Stimulated activated naive CD4-positive, alpha-beta T cell (primary cell): ENCODE results near the gene CTXN2.

Source experiments
- DNase-seq, 6 experiments: peaks; one replicate each; lab custom pipeline; 2025; lab: John Stamatoyannopoulos, UW

Gene CTXN2

DNA sequence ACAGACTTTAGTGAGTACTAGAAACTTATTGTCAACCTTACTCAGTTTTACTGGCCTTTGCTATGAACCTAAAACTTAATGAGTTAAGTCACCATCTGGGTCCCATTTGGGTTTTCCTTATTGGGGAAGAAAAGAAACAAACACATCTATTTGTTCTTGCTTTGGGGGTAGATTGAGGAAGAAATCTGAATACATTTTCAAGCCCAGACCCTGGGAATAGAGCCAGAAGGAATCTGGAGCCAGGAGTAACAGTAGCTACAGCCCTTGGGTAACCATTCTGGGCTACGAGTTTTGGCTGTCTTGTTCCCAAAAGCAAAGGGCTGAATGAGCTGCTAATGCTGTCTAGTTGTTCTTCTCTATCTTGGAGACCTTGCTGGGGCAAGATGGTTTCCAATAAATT lies 31.2 kb downstream of the CTXN2 start:
- DNase-seq: no peak

DNA sequence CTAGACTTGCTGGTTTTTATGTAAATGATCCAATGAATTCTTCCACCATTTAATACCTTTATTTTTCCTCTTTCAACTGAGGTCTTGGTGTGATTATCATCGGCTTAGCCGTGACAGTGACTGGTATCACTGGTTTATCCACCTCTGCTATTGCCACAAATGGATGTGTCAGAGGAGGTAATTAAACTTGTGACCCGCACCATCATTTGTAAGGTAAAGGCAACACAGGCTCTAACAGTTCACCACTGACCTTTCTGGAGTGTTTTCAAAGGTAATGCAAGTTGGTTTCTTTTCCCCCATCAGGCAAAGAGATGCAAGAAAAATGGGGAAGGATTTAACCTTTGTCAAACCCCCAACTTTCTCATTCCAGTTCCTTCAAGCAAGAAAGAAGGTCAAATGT lies 34.3 kb downstream of the CTXN2 start:
- DNase-seq: no peak

DNA sequence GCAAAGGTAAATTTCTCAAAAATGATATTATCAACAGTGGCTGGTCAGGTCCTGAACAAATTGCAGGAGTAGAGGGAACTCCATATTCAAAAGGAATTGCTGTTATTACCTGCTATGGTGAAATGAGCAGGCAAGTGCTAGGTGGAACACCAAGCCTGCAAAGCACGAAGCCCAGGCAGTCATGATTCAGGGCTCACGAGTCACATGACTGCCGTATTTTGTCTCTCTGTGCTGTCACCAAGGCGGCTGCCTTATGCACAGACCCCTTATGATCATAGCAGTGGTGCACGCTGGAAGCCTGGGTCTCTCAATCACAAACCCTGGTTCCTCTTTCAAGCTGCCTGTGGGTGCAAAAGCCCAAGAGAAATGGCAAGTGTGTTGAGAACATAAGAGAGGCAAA lies 39.0 kb downstream of the CTXN2 start:
- no peak for DNase-seq

DNA sequence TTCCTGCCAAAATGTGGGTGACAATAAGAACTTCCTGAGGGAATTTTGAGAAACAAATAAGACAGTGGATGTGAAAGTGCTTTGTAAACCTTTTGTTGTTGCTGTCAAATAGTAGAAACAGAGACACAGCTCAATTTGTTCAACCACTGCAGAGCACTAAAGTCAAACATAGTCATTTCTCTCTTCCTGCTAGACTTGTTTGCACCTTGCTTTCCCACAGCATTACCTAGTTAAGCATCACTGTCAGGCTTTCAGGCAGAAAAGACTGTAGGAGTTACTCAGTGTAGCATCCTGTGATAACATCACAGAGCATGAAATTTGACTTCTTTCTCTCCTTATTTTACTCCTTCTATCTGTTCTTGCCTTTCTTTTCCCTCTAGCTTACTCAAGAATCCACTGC lies 41.8 kb downstream of the CTXN2 start:
- DNase-seq: no peak

DNA sequence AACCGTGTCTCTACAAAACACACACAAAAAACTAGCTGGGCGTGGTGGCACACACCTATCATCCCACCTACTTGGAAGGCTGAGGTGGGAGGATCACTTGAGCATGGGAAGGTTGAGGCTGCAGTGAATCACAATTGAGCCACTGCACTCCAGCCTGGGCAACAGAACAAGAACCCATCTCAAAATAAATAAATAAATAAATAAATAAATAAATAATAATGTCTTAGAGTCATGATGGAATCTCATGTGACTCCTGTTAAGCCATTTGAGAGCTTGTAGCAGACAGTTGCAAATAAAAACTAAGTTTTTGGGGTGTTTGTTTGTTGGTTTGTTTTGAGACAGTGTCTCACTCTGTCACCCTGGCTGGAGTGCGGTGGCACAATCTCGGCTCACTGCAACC lies 47.9 kb downstream of the CTXN2 start:
- DNase-seq: no peak

DNA sequence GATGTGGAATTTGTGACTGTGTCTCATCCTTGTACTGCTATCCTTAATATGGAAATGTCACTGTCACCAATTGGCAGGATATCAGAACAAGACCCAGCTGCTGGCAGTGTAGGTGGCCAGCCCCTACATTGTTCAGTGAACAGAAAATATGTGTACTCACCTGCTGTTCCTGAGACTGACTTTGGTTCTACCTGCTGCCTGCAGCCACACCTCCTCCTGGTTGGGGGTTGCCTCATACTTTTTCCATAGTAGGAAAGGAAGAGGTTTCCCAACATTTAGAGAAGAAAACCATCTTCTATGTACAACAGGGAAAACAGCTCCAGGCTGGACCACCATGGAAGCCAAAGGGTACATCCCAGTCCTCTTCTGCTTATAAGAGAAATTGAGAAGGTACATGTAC lies 50.5 kb downstream of the CTXN2 start:
- no peak for DNase-seq

DNA sequence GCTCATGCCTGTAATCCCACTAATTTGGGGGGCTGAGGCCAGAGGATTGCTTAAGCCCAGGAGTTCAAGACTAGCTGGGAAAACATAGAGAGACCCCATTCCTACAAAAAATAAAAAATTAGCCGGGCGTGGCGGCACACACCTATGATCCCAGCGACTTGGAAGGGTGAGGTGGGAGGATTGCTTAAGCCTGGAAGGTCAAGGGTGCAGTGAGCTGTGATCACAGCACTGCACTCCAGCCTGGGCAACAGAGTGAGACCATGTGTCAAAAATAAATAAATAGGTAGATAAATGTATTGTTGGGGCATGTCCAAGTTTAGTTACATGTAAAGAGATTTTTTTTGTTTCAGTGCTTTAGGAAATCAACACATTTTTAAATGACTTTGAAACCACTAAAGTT lies 51.1 kb downstream of the CTXN2 start:
- DNase-seq: no peak

DNA sequence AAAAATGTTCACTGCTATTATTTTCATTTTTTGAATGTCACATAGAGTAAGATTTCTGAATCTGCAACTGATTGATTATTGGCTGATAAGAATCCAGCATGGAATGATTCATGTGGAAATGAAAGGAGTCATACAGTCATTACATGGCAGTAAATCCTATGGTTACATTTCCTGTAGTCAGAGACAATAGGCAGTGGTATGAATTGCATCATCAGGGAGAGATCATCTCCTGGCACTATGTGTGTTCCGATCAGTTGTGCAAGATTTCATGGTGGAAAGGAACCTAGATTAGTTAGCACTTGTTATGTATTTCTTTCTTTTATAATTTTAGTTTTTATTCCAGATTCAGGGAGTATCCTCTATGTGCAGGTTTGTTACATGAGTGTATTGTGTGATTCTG lies 53.5 kb downstream of the CTXN2 start:
- no peak for DNase-seq

DNA sequence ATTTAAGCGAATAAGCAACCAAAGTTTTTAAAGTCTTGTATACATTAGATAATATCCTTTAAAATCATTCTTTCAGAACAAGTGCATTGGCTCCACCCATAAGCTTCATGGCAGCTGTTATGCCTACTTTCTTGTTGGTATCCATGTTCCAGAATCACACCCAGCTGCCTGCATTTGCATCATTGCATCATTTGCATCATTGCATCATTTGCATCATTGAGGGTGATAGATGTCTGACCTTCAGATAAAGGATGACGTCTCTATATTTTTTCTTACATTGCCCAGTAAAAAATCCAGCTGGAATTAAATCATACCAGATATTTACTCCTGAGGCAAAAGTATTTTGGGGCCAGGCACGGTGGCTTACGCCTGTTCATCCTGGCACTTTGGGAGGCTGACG lies 56.9 kb downstream of the CTXN2 start:
- DNase-seq: no peak

DNA sequence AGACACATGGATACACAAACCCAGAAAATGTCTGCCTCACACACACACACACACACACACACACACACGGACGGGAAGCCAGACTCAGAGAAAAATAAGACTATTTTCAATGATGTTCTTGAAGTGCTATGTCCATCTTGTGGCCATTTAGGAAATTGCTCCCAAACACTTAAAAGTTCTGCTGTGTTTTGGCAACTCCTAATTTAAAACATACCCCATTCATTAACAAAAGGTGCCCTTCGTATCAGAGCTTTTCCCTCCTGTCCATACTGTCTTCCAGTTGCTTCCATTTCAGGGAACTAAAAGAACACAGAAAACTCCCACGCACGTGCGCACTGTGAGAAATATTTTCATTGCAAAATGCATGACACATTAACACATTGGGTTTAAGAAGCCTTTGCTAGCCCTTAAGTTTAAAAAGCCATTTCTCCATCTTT lies 59.2 kb downstream of the CTXN2 start:
- peak in 1 of 6 experiments; percentile 3 for DNase-seq

DNA sequence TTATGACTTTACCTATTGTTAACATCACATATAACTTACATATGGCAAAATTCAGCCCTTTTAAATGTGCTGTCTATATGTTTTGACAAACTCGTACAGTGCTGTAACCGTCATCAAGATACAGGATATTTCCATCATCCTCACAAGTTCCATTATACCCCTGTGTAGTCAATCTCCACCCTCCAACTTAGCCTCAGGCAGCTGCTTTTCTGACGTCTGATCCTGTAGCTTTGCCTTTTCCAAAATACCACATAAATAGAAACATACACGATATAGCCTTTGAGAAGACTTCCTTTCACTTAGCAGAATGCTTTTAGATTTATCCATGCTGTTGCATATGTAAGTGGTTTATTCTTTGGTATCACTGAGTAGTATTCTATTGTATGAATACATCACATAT lies 61.7 kb downstream of the CTXN2 start:
- DNase-seq: no peak
